ENCODE data around the gene NKPD1.

GRCh38 chr19:45147835-45148676 lies 12.7 kb downstream of the NKPD1 start:
- TF ChIP-seq EP300 (IDR thresholded peaks at IDR 0.05) (no peak), CTCF (IDR thresholded peaks at IDR 0.05) (no peak), POLR2A (IDR thresholded peaks at IDR 0.05) (no peak)
